ENCODE measurements around the gene CDCP2.

- TF ChIP-seq CTCF (IDR thresholded peaks at IDR 0.05) (no peak), POLR2A (IDR thresholded peaks at IDR 0.05) (no peak), POLR2AphosphoS5 (IDR thresholded peaks at IDR 0.05) (no peak), EP300 (IDR thresholded peaks at IDR 0.05) (no peak)
Observed at GRCh38 chr1:54124906-54125305, 27.9 kb downstream of the CDCP2 start.

Data from sigmoid colon (tissue), 4 donors.